ENCODE data around the gene SLC4A4. TPM values are rescaled to one million over a fixed set of nuclear protein-coding genes. Genes with fewer than 3 reads are reported as not detected.

Gene SLC4A4
- total RNA-seq, 1 experiment from 2014 or later = 1.1 TPM

- DNase-seq (ENCODE audit: low spot score) = no peak
- H3K36me3 Mint-ChIP-seq = no peaks in the 10 kb centered on the region
- H3K27me3 Mint-ChIP-seq (ENCODE audit: low read depth) = no peaks in the 10 kb centered on the region
- ChIA-PET CTCF (no interaction called here), POLR2A (no interaction called here)
- H3K9me3 Mint-ChIP-seq = no peaks in the 10 kb centered on the region
- H3K4me1 Mint-ChIP-seq = no peaks in the 10 kb centered on the region
- H3K4me3 Mint-ChIP-seq = no peak overlapping the region
- TF ChIP-seq USF2 (CRISPR knock-in tag; IDR thresholded peaks at IDR 0.05) (no peak), NR2C2 (CRISPR knock-in tag; IDR thresholded peaks at IDR 0.05) (no peak), CREM (CRISPR knock-in tag; IDR thresholded peaks at IDR 0.05) (no peak), ARID4B (CRISPR knock-in tag; IDR thresholded peaks at IDR 0.05; ENCODE audit: borderline replicate concordance) (no peak), FOXJ3 (CRISPR knock-in tag; IDR thresholded peaks at IDR 0.05; ENCODE audit: borderline replicate concordance) (no peak), PRDM15 (CRISPR knock-in tag; IDR thresholded peaks at IDR 0.05) (no peak), MXD4 (CRISPR knock-in tag; IDR thresholded peaks at IDR 0.05; ENCODE audit: borderline replicate concordance) (no peak), CTCF (IDR thresholded peaks at IDR 0.05) (no peak), IRF1 (CRISPR knock-in tag; IDR thresholded peaks at IDR 0.05) (no peak), ZNF396 (CRISPR knock-in tag; IDR thresholded peaks at IDR 0.05; ENCODE audit: borderline replicate concordance) (no peak), OVOL2 (CRISPR knock-in tag; IDR thresholded peaks at IDR 0.05; ENCODE audit: borderline replicate concordance) (no peak), TP53 (CRISPR knock-in tag; IDR thresholded peaks at IDR 0.05) (no peak), MLX (CRISPR knock-in tag; IDR thresholded peaks at IDR 0.05) (no peak), ZNF263 (CRISPR knock-in tag; IDR thresholded peaks at IDR 0.05; ENCODE audit: low read depth) (no peak), ELF4 (CRISPR knock-in tag; IDR thresholded peaks at IDR 0.05; ENCODE audit: low read depth) (no peak), JAZF1 (CRISPR knock-in tag; IDR thresholded peaks at IDR 0.05) (no peak), ZSCAN18 (CRISPR knock-in tag; IDR thresholded peaks at IDR 0.05) (no peak), E2F5 (CRISPR knock-in tag; IDR thresholded peaks at IDR 0.05) (no peak)
- H3K27ac Mint-ChIP-seq = no peak overlapping the region
- ATAC-seq = no peak
Observed at GRCh38 chr4:71346710-71347109, 7.9 kb downstream of the SLC4A4 start.
